NOMO-1 treated with dmso at 0.1 percent for 144 hours (cell line): ENCODE measurements around the gene DEDD.
A peak's percentile ranks its signal among the peaks of the same experiment; 100 is the strongest.

ENCODE experiments used
- DNase-seq: peaks from one replicate; lab custom pipeline; 2025; ENCODE audit not compliant: unreplicated experiment; lab: John Stamatoyannopoulos, UW

The DEDD gene, protein sequence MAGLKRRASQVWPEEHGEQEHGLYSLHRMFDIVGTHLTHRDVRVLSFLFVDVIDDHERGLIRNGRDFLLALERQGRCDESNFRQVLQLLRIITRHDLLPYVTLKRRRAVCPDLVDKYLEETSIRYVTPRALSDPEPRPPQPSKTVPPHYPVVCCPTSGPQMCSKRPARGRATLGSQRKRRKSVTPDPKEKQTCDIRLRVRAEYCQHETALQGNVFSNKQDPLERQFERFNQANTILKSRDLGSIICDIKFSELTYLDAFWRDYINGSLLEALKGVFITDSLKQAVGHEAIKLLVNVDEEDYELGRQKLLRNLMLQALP

DNA sequence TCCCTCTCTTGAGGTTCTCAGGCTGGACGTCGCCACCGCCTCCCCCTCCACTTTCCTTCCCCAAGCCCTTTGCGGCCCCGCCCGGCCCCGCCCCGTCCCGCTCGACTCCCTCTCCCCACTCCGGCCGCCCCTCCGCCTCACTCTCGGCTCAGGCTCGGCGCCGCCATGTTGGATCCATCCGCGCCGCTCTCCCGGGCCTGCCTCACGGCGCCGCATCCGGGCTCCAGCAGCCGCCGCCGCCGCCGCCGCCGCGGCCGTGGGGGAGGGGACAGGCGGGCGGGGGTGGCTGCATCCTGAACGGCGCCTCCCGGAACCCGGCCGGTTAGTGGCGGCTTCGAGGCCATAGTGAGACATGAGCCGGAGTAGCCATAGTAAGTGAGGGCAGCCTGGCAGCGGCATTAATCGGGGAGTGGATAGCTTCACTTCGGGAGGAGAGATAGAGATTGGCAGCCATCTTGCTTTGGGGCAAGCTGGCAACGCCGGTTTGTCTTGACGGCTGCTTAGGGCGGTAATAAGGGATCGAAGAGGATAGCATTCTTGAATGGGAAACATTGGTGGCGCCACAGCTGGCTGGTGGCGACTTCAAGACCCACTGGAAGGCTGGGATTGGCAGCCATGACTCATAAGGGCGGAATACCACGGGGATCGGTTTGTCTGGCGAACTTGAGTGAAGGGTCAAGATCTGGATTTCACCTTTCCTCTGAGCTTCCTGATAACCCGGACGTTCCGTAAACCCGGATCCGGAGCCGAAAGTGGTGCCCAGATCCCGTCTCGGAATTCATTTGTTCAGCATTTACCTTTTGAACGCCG is at the start of gene DEDD:
Gene DEDD (minus strand): TSS at position 258 of the 810 bp plus-strand sequence. CDS start 8,205 bp downstream, outside the sequence.
- DNase-seq, result peak; percentile 96

DNA sequence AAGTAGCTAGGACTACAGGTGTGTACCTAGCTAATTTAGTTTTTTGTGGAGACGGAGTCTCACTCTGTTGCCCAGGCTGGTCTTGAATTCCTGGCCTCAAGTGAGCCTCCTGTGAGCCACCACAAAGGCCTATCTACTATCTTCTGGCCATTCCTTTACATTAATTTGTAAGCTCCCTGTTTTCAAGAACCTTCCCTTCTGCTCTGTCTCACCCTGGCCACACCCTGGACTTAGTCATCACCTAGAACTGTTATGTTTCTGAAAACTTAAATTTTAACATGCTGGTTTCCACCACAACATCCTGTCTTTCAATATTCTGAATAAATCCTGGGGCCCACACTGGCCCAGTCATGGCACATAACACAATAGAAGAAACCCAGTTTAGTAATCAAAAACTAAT is 49.7 kb upstream of the DEDD start:
- DNase-seq, result peak; percentile 80

DNA sequence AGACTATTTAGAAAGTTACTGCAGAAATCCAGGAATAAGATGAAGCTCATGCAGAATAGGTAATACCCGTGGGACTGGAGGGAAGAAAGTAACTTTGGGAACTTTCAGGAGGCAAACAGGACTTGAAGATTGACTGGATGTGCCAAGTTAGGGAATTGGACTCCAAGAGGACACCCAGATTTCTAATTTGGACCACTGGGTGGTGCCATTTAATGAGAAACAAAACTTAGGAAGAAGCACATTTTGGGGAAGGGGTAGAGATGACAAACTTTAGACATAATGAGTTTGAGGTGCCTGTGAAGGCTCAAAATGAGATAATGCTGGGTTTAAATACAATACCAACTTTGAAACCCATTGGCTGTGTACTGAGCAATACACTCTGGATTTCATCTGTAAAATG is 48.2 kb upstream of the DEDD start:
- DNase-seq, result no peak

DNA sequence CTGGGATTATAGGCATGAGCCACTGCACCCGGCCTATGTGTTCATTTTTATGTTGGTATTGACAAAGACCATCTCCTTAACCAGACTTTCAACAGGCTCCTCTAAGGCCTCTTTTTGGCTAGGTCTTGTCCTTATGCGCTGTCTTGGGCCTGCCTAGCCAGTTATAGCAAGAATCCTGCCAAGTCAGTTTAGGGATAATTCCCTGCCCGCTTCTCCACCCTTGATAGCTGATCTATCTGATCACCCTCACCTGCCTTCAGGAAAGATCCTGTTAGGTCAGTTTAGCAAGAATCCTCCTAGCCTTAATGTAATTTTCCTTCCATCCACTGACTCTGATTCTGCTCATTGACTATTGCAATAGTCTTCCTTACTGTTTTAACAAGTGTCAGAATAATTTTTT is 47.2 kb upstream of the DEDD start:
- DNase-seq, result no peak

DNA sequence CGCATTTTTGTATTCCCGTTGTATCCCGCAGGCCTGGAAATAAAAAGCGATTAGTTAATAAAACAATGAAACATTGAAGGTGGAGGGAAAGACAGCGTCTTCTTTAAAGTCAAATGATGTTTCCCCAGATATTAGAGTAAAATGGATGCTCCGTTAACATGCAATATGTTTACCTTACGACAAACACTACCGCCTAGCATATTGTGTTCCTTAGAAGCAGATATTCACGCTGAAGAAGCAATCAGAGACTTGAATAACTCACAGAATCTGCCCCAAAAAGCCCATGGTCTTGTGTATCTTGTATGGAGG is 45.4 kb upstream of the DEDD start:
- no peak for DNase-seq

DNA sequence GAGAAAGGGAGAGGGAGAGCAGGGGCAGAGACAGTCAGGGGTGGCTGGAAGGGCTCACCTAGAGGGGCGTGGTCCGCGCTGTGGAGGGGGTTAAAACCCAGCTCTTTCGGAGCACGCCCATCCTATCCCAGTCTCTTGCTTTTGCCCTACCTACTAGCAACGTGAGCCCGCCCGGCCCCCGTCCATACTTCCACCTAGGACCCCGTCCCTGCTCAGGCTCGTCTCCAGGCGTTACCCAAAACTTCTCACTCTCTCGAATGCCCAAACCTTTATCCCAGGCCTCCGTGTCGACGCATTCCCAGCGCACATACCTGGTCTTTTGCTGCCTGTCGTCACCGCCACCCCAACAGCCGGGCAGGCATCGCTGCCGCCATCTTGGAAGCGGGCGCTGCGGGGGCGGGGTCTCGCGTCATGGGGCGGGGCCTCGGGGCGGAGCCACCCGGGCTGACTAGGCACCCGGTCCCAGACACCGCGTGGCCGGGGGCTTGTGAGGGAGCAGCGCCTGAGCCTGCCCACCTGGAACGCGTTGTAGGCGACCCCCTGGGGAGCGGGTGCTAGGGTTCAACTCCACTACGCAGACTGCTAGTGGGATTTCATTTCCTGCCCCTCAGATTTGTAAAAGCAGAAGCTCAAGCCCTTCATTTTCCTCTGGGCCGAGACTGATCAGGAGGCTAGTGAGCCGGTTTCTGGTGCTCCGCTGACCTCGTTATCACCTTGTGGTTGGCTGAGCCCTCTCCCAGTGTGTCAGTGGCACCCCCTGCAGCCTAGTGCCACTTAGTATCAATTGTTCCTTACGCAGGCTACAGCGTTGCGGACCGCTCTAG is 44.9 kb upstream of the DEDD start, which contains the start of gene B4GALT3:
Gene B4GALT3 (minus strand): TSS at position 396 of the 824 bp plus-strand sequence. CDS start 1,447 bp downstream, outside the sequence.
- peak; percentile 58 for DNase-seq

DNA sequence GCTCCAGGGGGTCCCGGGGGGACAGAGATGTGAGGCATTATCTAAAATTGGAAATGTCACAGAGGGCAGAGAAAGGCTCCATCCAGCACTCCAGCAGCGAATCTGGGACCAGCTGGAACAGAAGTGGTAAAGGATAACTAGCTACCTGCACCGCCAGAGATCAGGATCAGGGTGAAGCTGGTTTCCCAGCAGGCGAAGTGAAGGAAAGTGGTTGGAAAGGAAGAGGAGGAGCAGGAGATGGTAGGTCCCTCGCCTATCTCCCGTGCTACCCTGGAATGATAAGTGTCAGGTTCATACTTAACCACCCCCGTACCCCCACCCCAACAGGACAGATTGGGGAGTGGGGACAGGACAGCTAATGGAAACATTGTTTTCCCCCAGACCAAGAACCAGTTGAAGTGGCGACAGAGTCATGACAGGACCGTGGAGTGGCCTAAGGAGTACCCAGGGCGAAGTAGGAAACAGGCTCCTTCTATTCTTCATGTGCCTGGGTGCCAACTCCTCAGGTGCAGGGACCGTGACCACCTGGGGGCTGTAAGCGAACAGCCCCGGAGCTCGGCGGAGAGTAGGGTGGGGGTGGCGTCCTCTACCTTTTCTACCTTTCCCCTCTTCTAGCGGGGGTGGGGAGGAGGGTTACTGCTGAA is 44.1 kb upstream of the DEDD start:
- no peak for DNase-seq

DNA sequence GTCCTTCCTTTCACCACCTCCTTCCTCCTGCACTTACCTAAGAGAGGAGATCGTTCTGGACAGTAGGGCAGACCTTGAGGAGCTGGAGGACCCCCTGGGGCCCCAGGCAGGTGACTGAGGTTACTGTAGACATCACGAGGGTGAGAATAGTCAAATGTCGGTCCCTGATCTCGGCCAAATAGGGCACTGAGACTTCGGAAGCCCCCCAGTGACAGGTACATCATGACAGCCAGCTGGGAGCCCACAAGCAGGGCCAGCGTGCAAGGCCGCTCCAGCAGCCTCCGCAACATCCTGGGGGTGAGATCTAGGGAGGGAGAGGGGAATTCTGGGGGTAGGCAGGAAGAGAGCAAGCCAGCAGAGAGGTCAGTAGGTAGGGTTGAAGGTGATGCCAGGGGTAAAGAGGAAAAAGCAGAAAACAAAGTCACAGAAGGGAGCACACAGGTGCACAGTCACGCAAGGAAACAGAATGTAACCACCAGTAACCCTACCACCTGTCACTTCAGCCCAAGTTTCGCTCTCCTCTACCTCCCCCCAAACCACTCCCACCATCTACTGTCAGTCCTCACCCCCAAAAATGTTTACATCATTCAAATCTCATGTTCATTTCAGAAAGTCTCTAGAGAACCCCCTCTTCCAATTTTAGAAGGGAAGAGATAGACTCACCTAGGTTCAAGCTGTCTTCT is 43.4 kb upstream of the DEDD start:
- no peak for DNase-seq

DNA sequence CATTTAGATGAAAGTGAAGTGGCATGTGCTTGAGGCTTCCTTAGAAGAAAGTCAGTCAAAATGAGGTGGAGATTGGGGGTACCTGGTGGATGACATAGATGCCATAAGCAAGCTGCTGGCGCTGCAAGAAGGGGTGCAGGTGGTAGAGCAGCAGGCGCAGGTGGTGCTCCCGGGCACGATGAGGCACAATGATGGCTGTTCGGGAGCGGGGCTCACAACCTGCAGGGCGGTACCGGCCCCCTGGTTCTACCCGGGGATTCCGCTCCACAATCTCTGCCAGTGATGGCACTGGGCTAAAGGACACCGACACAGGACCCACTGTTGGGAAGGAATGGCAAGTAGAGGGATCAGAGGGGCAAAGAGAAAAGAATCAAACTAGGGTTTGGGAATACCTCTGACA is 42.4 kb upstream of the DEDD start:
- no peak for DNase-seq

DNA sequence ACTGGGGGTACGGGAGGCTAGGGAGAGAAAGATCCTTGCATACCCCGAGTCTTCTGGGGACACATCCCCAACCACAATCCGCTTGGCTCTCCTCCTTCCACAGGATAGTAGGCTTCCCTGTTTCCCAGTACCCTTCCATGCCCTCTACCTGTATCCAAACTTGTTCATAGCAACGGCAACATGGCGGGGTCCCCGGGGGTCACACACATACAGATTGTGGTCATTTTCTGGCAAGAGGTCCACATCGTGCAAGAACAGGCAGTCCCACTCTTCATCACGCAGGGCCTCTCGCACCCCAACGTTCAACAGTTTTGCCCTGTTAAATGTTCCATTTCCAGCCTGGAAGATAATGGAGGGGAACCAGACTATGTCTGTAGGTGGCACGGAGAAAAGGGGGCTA is 41.2 kb upstream of the DEDD start:
- no peak for DNase-seq

DNA sequence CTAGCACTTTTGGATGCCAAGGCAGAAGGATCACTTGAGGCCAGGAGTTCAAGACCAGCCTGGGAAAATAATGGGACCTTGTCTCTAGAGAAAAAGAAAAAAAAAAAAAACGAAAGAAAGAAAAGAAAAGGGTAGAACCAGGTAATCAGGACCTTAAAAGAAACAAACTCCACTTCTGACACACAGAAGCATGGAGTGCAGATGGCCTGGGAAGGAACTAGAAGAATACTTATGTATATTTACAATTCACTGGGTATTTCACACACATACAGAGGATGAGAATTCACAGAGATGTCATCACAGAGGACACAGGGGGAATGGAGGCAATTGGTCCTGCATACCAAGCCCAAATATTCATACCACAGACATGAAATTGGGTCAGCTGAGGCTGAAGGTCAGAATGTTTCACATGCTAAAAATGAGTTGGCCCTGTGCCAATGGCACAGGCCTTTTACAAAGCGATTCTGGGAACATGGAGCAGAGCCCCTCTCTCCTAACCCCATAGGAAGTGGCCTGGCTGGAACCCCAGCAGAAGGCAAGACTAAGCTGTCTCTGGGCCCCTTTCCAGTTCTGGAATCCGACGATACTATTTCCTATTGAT is 40.4 kb upstream of the DEDD start:
- no peak for DNase-seq

DNA sequence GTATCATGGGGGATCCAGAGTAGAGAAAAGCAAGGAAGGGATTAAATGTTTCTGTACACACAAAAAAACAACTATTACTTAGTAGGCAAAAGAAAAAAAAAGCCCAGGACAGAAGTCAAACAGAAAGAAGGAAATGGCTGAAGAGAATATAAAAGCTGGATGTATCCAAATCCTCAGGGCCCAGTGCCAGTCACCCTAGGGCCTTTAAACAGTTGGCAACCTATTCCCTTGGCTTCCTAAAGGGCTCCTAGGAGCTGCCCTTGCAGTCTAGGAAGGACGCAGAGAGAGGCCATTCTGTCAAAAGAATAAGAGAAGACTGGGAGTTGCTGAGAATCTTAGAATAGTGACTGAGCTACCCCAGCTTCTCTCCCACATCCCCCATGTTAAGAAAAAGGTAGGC is 39.9 kb upstream of the DEDD start:
- no peak for DNase-seq

DNA sequence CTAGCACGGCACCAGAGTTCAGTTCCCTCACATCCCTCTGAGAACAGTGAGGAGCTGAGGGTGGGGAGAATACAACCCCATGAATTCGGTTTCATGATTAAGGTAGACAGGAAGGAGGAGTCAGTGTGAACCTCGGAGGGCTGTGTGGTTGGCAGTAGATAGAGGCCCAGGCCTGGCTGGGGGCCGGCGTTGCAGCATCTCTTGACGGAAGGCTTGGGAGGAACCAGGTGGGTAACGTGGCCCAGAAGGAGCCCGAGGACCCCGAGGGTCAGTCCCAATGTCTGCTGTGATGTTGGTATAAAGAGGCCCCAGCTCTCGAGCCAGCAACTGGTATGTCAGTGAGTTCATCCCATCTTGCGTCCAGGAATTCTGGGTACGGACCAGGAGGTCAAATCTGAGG is 39.2 kb upstream of the DEDD start:
- no peak for DNase-seq

DNA sequence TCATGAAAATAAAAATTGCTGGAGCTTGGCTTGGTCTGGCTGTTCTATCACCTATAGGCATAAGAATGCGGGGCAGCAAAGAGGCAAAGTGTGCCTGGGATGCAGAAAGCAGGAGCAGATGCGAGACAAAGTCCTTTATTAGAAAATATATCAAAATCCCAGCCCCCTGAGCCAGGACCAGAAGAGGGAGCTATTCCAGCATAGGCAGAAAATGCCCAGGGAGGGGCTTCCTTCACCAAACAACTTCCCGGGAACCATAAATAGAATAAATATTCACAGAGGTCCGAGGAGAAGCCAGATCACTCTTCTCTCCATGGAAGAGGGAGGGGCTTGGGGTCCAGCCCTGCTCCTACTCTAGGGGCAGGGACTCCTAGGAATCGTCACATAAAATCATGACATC is 38.7 kb upstream of the DEDD start:
- no peak for DNase-seq

DNA sequence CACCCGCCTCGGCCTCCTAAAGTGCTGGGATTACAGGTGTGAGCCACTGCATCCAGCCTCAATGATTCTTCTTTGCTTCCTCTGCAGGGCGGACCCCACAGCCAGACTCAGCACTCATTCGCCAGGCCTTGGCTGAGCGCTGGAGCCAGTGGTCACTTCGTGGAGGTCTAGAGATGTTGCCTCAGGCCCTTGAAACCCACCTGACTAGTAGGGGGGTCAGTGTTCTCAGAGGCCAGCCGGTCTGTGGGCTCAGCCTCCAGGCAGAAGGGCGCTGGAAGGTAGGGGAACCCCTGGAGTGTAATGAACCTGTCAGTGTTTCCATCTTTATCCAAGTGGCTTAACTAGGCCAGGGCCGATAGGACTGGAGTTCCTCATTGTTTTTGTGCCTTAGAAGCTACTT is 36.4 kb upstream of the DEDD start:
- DNase-seq, result no peak

DNA sequence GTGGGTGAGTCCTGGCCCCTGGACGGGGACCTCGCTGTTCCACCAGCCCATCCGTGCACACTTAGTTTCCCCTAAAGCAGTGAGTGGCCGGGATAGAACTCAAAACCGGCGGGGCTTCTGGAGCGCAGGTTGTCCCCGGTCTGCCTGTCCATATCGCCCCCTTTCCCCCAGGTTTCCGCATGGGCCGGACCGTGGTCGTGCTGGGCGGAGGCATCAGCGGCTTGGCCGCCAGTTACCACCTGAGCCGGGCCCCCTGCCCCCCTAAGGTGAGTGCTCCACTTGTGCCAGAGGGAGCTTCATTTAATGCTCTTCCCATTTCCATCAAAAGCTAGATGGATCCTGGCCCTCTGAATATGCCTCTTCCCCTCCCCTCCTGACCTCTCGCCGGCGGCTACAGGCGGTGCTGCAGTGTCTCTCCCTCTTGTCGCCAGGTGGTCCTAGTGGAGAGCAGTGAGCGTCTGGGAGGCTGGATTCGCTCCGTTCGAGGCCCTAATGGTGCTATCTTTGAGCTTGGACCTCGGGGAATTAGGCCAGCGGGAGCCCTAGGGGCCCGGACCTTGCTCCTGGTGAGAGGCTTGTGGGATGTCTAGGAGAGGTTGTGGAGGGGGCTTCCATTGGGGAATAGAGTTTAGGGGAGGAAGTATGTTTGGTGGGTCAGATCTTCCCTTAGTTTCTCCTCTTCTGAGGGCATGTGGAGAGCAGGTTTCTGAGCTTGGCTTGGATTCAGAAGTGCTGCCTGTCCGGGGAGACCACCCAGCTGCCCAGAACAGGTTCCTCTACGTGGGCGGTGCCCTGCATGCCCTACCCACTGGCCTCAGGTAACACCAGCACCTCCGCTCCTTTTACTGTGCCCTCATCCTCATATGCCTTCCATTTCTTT is 34.4 kb upstream of the DEDD start:
- no peak for DNase-seq

DNA sequence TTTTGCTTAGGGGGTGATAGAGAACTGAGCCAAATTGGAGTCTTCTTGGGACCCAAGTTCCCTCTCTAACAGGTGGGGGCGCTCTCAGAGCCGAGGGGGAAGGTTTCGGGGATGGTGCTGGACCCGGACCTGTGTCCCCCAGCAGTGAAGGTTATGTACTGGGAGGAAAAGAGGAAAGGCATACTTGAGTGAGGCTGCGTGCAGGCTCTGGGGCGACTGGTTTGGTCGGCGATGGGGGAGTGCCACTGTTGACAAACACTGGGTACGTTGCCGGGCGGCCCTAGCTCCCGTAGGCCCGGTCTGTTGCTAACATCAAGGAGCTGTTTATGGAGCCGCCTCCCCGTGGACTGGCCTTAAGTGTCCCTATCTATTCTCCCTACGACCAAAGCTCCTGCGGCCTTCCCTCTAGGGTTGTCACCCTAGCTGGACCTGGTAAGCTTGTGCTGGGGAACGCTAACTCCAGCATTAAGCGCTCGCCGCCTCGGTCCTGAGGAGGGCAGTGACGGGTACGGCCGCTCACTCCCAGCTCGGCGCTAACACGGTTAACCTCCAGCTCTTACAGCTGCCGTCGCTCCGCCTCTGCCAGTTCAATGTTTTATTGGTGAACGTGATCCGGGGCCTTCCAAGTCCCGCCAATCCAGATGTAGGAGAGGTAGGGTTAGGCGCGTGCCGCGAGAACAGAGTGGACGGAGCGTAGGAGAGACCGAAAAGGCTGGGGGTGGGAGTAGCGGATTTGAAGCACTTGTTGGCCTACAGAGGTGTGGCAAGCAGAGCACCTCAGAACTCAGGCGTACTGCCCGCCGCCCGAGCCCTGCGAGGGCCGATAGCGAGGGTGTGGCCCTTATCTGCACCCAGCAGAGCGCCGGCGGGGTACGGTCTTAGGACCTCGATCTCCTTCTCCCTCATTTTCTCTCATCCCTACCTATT is 33.5 kb upstream of the DEDD start, which contains the start of gene PPOX:
Gene PPOX (plus strand): TSS at position 685 of the 927 bp plus-strand sequence. CDS start 422 bp downstream, outside the sequence.
- peak; percentile 99 for DNase-seq
